NCI-H1092 treated with DMSO at 0.1 percent for 48 hours (cell line): Measurements from ENCODE around the gene ZNF768.
A peak's percentile ranks its signal among the peaks of the same experiment; 100 is the strongest.

Experiments
- DNase-seq: peaks from one replicate; lab custom pipeline; 2025; lab: John Stamatoyannopoulos, UW

The ZNF768 gene

DNA sequence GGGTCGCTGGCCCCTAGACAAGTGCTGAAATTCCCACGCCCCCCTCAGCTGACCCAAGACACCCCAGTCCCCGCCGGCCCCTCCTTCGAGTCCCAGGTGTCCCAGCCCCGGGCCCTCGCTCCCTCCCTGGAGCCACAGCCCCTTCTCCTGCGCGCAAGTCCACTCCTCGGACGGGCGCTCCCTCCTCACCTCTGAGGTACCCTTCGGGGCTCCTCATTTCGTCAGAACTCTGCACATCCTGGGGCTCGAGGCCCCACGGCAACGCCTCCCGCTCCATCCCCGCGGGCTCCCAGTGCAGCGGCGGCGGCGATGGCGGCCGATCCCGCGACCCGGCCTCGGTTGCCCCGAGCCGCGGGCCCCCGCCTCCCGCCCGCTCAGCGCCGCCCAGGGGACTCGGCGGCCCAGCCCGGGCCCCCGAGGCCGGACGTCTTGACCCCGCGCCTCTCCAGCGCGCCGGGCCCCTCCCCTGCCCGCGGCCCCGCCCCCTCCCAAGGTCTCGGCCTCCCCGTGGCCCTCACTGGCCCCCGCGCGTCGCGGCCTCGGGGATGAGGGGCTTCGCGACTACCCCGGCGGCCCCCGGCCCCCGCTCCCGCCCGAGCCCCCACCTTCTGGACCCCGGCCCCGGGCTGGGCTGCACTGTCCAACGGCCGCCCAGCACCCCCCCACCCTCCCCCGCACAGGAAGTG is at the start of gene ZNF768:
Gene ZNF768, minus strand, starts transcription at position 430 of the 686 bp plus-strand sequence. Its CDS starts 153 bp downstream, at position 277.
- peak; percentile 37 for DNase-seq

- no peak for DNase-seq
Observed at GRCh38 chr16:30574678-30575077, 48.3 kb upstream of the ZNF768 start.

DNA sequence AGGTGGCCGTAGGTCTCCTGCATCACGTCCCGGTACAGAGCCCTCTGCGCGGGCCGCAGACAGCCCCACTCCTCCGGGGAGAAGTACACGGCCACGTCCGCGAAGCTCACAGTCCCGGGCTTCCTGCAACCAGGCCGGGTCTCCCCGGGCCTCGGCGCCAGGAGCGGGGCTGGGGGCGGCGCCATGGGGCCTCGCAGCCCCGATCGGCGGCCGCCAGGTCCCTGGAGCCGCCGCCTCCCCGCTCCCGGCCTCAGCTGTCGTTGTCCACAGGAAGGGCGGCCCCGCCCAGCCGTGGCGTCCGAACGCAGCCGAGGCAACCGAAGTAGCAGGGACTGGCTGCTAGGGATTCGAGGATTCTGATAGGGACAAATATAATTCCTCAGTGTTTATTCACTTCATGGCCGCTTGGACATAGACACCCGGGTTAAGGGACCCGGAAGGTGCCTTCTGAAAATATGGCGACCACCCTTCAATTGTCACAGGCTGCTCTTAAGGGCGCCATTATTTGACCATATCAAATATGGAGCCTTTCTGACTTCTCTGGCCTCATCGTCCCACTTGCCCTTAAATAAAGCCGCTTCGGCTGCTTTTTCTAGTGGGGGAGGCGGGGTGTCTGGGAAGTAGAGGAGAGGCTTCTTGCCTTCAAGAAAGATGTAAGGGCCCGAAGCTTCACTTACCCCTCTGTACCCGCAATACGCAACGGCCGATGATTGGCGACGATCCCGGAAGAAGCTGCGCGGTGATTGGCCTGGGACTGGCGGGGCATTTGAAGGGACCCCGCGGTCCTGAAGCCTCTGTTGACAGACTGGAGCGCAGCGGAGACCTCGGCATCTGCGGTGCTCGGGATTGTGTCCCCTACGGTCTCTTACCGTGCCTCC is 45.3 kb upstream of the ZNF768 start, which contains the start of gene ZNF688:
Gene ZNF688, minus strand, starts transcription at position 270 of the 878 bp plus-strand sequence. Its CDS starts 85 bp downstream, at position 185.
- DNase-seq: peak; percentile 96

GRCh38 chr16:30570636-30571444 is 44.5 kb upstream of the ZNF768 start:
- peak; percentile 36 for DNase-seq

GRCh38 chr16:30569746-30570635 is 43.6 kb upstream of the ZNF768 start:
- DNase-seq: no peak

- no peak for DNase-seq
Observed at GRCh38 chr16:30569281-30569680, 42.9 kb upstream of the ZNF768 start.

GRCh38 chr16:30567991-30568638 is 41.7 kb upstream of the ZNF768 start:
- no peak for DNase-seq

DNA sequence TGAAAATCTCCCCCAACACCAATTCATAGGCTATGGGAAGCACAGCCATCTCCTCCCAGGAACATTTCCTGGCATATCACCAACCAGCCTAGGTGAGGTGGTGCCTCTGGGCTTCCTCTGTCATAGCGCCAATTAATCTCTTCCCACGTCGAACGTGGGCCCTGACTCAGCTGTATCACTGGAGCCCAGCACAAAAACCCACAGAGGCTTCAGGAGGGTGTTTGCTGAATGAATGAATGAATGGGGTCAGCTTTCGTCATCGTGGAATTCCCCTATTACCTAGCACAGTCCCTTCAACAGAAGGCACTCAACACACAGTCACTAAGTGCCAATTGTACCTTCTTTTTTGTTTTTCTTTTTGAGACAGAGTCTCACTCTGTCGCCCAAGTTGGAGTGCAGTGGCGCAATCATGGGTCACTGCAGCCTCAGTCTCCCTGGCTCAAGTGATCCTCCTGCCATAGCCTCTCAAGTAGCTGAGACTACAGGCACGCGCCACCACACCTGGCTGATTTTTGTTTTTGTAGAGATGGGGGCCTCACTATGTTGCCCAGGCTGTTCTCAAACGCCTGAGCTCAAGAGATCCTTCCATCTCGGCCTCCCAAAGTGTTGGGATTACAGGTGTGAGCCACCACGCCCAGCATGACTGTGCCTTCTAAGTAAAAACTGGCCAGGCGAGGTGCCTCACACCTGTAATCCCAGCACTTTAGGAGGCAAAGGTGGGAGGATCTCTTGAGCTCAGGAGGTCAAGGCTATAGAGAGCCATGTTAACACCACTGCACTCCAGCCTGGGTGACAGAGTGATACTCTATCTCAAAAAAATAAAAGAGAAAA is 41.0 kb upstream of the ZNF768 start:
- no peak for DNase-seq

GRCh38 chr16:30566531-30566930 is 40.2 kb upstream of the ZNF768 start:
- DNase-seq: no peak

- no peak for DNase-seq
Observed at GRCh38 chr16:30565984-30566383, 39.6 kb upstream of the ZNF768 start.

- DNase-seq: no peak
Observed at GRCh38 chr16:30565526-30565925, 39.2 kb upstream of the ZNF768 start.

DNA sequence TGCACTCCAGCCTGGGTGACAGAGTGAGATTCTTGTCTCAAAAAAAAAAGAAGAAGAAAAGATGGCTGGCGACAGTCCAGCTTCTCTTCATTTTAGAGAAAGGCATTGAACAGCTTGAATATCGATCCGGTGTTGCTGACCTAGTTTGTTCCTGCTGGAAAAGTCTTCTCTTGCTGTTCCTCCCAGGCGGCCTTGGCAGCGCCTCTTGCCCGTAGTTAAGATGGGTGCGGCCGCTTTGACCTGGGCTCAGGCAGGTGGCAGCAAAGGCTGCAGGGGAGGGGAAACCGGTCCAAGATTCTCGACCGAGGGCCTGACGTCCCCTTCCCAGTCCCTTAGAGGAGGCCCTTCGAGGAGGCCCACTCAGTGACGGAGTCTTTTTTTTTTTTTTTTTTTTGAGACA is 35.7 kb upstream of the ZNF768 start:
- DNase-seq: no peak

GRCh38 chr16:30561089-30561816 is 34.9 kb upstream of the ZNF768 start:
- DNase-seq: peak; percentile 54

DNA sequence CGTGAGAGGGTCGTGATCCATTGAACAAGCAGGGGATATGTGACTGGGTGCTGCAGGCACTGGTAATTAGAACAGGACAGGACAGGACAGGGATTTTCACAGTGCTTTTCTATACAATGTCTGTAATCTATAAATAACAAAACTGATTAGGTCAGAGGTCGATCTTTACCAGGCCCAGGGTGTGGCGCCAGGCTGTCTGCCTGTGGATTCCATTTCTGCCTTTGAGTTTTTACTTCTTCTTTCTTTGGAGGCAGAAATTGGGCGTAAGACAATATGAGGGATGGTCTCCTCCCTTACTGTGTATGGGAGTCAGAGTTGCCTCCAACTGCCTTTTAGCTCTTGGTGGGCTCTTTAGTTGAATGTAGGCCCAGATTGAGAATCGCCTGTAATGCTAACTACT is 33.3 kb upstream of the ZNF768 start:
- no peak for DNase-seq

DNA sequence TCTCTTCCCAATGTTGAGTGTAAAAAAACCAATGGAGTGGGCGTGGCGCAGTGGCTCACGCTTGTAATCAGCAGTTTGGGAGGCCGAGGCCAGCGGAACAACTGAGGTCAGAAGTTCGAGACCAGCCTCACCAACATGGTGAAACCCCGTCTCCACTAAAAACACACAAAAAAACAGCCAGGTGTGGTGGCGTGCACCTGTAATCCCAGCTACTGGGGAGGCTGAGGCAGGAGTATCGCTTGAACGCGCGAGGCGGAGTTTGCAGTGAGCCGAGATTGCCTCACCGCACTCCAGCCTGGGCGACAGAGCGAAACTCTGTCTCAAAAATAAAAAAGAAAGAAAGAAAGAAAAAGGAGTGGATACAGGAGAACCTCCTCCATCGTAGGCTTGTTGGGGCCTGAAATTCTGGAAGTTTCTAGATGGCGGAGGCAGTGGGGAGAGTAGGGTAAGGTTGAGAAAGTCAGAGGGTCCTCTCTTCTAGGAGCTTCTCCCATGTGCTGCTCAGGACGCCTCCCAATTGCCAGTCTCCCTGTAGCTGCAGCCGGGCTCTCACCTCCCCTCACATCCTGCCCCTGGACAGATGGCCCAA is 32.5 kb upstream of the ZNF768 start:
- DNase-seq: no peak

DNA sequence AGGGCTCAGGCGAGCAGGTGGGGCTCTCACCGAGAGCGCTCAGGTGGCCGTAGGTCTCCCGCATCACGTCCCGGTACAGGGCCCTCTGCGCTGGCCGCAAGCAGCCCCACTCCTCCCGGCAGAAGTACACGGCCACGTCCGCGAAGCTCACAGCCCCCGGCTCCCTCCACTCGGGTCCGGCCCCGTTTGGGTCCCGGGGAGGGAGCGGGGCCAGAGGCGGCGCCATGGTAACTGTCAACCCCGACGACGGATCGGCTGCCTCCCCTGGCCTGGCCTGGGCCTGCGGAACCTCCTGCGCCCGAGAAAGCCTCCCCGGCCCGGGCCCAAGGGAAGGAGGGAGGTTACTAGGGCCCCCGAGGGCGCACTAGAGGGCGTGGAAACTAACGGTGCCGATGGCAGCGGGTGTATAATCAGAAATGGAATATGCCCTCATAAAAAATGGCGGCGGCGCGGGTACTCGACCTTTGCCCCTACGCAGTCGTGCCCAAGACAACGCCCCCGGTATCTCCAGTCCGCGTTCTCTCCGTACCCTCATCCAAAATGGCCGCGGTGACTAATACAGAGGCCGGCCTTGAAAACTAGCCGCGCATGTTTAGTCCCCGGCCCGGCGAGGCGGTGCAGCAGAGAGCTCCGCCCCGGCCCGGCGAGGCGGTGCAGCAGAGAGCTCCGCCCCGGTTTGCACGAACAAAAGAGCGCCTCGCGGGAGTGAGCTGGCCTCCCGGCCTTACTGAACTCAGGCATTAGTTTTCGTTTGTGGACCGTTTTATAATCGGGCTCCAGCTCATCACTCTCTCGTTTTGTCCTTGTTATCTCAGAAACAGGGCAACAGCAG is 31.8 kb upstream of the ZNF768 start, which contains the start of gene ZNF764:
Gene ZNF764, minus strand, starts transcription at position 418 of the 832 bp plus-strand sequence. Its CDS starts 192 bp downstream, at position 226.
- DNase-seq: peak; percentile 98

DNA sequence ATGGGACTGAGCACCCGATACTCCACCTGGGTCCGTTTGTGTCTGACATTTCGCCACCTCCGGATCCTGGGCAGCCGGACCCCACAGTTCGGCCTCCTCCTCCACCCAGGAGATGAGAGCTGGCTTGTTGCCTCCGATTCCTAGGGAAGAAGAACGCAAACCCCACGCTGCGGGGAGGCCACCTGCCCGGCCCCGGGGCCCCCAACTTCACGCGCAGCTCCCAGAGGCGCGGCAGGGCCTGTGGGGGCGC is 31.3 kb upstream of the ZNF768 start:
- DNase-seq: peak; percentile 48

DNA sequence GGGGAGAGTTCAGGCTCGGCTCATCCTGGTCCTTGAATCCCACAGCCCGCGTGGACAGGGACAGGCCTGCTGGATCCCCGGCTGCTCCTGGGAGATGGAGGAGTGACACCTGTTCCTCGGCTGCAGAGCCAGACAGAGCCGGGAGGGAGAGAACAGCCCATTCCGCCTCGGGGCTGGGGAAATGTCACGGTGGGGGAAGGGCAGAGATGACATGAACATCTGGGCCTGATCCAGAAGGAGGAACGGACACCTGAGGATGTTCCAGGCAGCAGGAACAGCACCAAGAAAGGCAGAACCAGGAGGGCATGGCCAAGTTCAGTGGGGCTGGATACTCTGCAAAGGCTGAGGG is 29.7 kb upstream of the ZNF768 start:
- DNase-seq: no peak
